Muscle layer of duodenum (tissue), 2 donors: ENCODE data around the gene PDZRN4.
"Not testable (repeated sequence)": the region's sequence is repeated elsewhere in the genome, so short reads cannot be mapped to it uniquely, and the experiment has no call there.

ENCODE experiments used
- H3K27ac ChIP-seq: one replicate; pipeline ENCODE4 v1.7.0; 2013; ENCODE audit warnings: mild to moderate bottlenecking, low read length
- H3K27me3 ChIP-seq: one replicate; pipeline ENCODE4 v1.7.0; 2013; ENCODE audit warnings: low read depth, mild to moderate bottlenecking, control low read depth, low read length
- H3K36me3 ChIP-seq, 2 donors: one replicate each; pipeline ENCODE4 v1.7.0; 2013; ENCODE audit warnings: low read length in 2 of 2, control low read depth in 1 of 2, mild to moderate bottlenecking in 1 of 2; ENCODE audit not compliant: insufficient read depth in 2 of 2, control insufficient read depth in 1 of 2
- H3K4me1 ChIP-seq, 2 donors: one replicate each; pipeline ENCODE4 v1.7.0; 2013; ENCODE audit warnings: low read length in 2 of 2, mild to moderate bottlenecking in 2 of 2, control low read depth in 1 of 2, moderate library complexity in 1 of 2; ENCODE audit not compliant: insufficient read depth in 2 of 2, control insufficient read depth in 1 of 2
- H3K4me3 ChIP-seq, 2 donors: one replicate each; pipeline ENCODE4 v1.7.0; 2013; ENCODE audit warnings: low read length in 2 of 2, low read depth in 1 of 2, mild to moderate bottlenecking in 1 of 2
- H3K9me3 ChIP-seq, 2 donors: one replicate each; pipeline ENCODE4 v1.7.0; 2013; ENCODE audit warnings: low read length in 2 of 2, control low read depth in 1 of 2, mild to moderate bottlenecking in 1 of 2; ENCODE audit not compliant: control insufficient read depth in 1 of 2
- donor health status: healthy.

Gene PDZRN4

GRCh38 chr12:41189395-41190251, 1.5 kb downstream of the PDZRN4 start:
- Histone ChIP-seq H3K4me3 (peak overlapping the region; percentile 61 to 74), H3K4me1 (peaks cover 0 to 22% of the 10 kb centered on the region in 2 donors), H3K27ac (peak overlapping the region; percentile 58), H3K27me3 (peaks cover 23% of the 10 kb centered on the region), H3K36me3 (no peaks in the 10 kb centered on the region), H3K9me3 (no peaks in the 10 kb centered on the region)

DNA sequence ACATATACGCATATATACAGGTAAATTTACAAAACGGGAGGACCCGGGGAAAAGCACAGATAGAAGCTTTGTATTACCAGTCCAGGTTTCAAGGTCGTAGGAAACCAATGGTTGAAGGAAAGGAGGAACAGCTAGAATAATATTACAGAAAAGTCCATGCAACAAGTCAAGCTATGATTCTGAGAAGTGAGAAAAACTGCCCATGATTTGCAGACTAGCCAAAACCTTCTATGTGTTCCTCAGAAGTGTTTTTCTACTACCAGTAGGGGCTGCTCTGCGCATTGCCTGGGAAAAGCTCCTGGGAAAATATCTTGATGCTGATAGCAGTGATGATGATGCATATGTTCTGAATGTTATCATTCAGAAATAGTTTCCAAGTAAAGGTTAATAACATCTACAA, 2.2 kb downstream of the PDZRN4 start:
- Histone ChIP-seq H3K36me3 (no peaks in the 10 kb centered on the region), H3K4me3 (peak overlapping the region; percentile 61 to 74), H3K9me3 (no peaks in the 10 kb centered on the region), H3K27ac (peak overlapping the region; percentile 58), H3K4me1 (peaks cover 0 to 22% of the 10 kb centered on the region in 2 donors), H3K27me3 (peaks cover 23% of the 10 kb centered on the region)

GRCh38 chr12:41191549-41191948, 3.4 kb downstream of the PDZRN4 start:
- Histone ChIP-seq H3K27me3 (peaks cover 23% of the 10 kb centered on the region), H3K4me3 (peak overlapping the region in 1 of 2 donors; percentile 16), H3K4me1 (peaks cover 0 to 22% of the 10 kb centered on the region in 2 donors)
- not testable (repeated sequence) for H3K9me3 ChIP-seq, H3K36me3 ChIP-seq, H3K27ac ChIP-seq

- H3K36me3 ChIP-seq: no peaks in the 10 kb centered on the region
- H3K27me3 ChIP-seq: peaks cover 10% of the 10 kb centered on the region
- no peak overlapping the region for H3K27ac ChIP-seq
- H3K4me3 ChIP-seq: no peak overlapping the region
- no peaks in the 10 kb centered on the region for H3K9me3 ChIP-seq
- H3K4me1 ChIP-seq: peaks cover 0 to 21% of the 10 kb centered on the region in 2 donors
Measured at GRCh38 chr12:41193311-41193710, 5.2 kb downstream of the PDZRN4 start.

GRCh38 chr12:41202051-41202450, 13.9 kb downstream of the PDZRN4 start:
- Histone ChIP-seq H3K9me3 (no peaks in the 10 kb centered on the region), H3K36me3 (no peaks in the 10 kb centered on the region), H3K4me1 (peaks cover 7 to 22% of the 10 kb centered on the region in 2 donors), H3K27ac (no peak overlapping the region), H3K27me3 (no peaks in the 10 kb centered on the region), H3K4me3 (no peak overlapping the region)

DNA sequence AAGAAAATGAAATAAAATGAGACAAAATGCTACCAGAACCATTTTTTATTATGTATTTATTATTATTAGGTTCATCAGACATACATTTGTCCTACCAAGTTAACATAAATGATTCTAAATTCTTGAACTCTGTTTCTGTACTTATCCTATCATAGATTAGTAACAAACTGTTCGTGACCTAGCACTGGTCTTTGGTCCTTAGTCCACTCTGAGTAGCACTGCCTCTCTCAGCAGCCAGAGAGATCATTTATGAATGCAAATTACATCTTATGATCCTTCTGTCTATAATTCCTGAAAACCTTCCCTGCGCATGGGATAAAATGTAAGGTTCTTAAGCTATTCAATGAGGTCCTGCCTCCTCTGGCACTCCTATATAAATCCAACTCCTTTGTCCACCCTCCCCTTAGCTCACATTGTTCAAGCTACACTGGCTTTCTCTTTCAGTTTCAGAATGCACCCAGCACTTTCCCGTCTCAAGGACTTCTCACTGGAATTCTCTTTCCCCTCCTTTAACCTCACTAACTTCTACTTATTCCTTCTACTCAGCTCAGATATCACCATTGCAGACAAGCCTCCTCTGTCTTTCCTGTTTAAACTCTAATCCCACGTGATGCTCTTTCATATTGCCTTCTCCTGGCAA, 17.1 kb downstream of the PDZRN4 start:
- Histone ChIP-seq H3K27ac (peak overlapping the region; percentile 70), H3K4me1 (peaks cover 7 to 20% of the 10 kb centered on the region in 2 donors), H3K9me3 (no peaks in the 10 kb centered on the region), H3K4me3 (peak overlapping the region; percentile 50 to 53), H3K36me3 (no peaks in the 10 kb centered on the region), H3K27me3 (no peaks in the 10 kb centered on the region)

GRCh38 chr12:41206298-41206697, 18.2 kb downstream of the PDZRN4 start:
- Histone ChIP-seq H3K27ac (peak overlapping the region; percentile 70), H3K36me3 (no peaks in the 10 kb centered on the region), H3K4me3 (no peak overlapping the region)

DNA sequence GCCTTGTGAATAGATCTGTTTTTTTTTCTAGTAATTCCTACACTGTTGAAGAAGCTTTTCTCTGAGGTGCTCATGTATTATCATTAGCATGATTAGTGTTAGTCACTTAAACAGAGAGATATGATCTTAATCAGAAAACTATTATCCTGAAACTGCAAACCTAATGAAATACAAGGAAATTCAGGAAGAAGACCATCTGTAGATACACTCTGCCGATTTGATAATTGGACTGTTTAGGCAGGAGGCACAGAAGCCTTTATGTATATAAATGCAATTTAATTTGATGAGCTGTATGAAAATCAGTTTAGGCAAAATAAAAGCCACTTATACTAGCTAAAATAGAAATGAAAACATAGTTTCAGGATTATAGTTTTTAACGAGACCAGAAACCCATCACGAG, 23.3 kb downstream of the PDZRN4 start:
- no peaks in the 10 kb centered on the region for H3K36me3 ChIP-seq
- no peak overlapping the region for H3K27ac ChIP-seq
- H3K27me3 ChIP-seq: no peaks in the 10 kb centered on the region
- peaks cover 0 to 17% of the 10 kb centered on the region in 2 donors for H3K4me1 ChIP-seq
- H3K4me3 ChIP-seq: no peak overlapping the region
- no peaks in the 10 kb centered on the region for H3K9me3 ChIP-seq

More at GRCh38 chr12:41206298-41206697, 18.2 kb downstream of the PDZRN4 start:
- H3K4me1 ChIP-seq: peaks cover 7 to 20% of the 10 kb centered on the region in 2 donors
- no peaks in the 10 kb centered on the region for H3K27me3 ChIP-seq
- no peaks in the 10 kb centered on the region for H3K9me3 ChIP-seq

DNA sequence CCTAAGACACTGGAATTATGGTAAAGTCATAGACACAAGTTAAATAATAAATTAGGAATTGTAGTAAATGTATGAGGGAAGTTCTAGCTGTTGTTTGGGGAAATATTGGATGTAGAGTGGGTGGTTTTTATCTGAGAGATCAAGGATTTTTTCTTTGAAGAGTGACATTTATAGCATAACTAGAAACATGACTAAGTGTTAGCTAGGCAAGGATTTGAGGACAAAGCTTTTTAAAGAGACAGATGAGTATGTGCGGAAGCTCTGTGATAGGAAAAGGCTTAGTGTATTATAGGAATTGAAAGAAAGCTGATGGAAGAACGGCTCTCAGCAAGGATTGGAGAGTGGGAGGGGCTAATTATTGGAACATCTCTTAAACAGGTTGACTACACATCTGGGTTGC, 24.5 kb downstream of the PDZRN4 start:
- Histone ChIP-seq H3K27me3 (no peaks in the 10 kb centered on the region), H3K4me1 (peaks cover 0 to 21% of the 10 kb centered on the region in 2 donors), H3K9me3 (no peaks in the 10 kb centered on the region), H3K36me3 (no peaks in the 10 kb centered on the region), H3K27ac (no peak overlapping the region), H3K4me3 (no peak overlapping the region)

DNA sequence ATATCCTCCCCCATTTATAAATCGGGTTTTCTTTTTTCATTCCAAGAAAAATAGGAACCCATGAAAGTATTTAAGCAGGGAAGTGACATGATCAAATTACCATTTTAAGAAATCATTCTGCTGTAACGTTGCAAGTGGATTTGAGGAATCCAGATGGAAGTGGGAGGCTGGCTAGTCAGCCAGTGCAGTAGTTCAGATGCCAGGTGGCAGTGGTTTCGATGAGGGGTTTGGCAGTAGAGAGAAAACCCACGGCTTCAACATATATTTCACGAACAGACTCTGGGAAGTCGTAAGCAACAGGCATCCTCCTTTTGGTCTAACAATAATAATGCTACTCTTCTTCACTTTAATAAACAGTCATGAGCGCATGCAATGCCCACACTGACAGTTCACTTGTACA, 25.0 kb downstream of the PDZRN4 start:
- Histone ChIP-seq H3K9me3 (no peaks in the 10 kb centered on the region), H3K4me1 (peaks cover 0 to 21% of the 10 kb centered on the region in 2 donors), H3K27ac (no peak overlapping the region), H3K36me3 (no peaks in the 10 kb centered on the region), H3K4me3 (peak overlapping the region in 1 of 2 donors; percentile 10), H3K27me3 (no peaks in the 10 kb centered on the region)

DNA sequence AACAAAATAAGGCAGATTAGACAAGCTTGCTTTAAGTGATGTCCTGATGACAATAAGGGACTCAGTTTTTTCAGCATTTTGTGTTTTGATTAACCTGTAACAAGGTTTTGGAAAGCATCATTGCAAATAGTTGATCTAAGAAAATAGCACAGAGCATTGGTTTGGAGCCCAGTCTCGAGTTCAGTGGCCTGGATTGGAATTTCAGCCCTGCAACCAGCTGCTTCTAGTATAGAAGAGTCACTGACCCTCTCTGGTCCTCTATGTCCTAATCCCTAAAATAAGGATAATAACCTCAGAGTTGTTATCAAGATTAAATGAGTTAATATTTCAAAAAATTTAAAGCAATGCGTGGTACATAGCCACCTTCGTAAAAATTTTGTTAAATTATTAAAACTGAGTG, 25.5 kb downstream of the PDZRN4 start:
- Histone ChIP-seq H3K9me3 (no peaks in the 10 kb centered on the region), H3K27me3 (no peaks in the 10 kb centered on the region), H3K27ac (no peak overlapping the region), H3K4me3 (peak overlapping the region in 1 of 2 donors; percentile 10), H3K36me3 (no peaks in the 10 kb centered on the region), H3K4me1 (peaks cover 0 to 21% of the 10 kb centered on the region in 2 donors)
